GM19395 (cell line): ENCODE results near the gene GPR84.
A peak's percentile ranks its signal among the peaks of the same experiment; 100 is the strongest.

Experiments
- ATAC-seq: cut with Tn5 transposase; IDR thresholded peaks from one replicate; pipeline ENCODE4 v1.9.1; 2021; ENCODE audit warnings: mild to moderate bottlenecking, moderate library complexity; ENCODE audit not compliant: unreplicated experiment

Gene GPR84

DNA sequence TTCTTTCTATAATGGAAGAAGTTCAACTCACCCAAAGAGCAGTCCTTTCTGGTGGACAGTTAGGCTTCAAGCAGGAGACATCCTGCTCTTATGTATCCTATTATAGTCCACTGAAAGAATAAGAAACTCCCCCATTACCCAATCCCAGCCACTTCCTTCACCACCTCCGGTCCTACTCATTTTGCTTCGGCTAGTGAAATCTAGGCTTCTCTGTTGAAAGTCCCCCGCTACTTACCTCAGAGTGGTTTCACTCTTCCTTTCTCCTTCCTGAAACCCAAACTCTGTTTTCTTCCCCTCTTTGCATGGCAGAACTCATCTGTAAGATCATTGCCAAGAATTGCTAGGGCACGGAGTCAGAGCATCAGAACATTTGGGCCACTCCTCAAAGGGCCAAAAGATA, at the start of gene GPR84:
TSS of gene GPR84 (minus strand) at position 74 of the 400 bp plus-strand sequence. CDS start 635 bp downstream, outside the sequence.
- ATAC-seq: peak; percentile 57

DNA sequence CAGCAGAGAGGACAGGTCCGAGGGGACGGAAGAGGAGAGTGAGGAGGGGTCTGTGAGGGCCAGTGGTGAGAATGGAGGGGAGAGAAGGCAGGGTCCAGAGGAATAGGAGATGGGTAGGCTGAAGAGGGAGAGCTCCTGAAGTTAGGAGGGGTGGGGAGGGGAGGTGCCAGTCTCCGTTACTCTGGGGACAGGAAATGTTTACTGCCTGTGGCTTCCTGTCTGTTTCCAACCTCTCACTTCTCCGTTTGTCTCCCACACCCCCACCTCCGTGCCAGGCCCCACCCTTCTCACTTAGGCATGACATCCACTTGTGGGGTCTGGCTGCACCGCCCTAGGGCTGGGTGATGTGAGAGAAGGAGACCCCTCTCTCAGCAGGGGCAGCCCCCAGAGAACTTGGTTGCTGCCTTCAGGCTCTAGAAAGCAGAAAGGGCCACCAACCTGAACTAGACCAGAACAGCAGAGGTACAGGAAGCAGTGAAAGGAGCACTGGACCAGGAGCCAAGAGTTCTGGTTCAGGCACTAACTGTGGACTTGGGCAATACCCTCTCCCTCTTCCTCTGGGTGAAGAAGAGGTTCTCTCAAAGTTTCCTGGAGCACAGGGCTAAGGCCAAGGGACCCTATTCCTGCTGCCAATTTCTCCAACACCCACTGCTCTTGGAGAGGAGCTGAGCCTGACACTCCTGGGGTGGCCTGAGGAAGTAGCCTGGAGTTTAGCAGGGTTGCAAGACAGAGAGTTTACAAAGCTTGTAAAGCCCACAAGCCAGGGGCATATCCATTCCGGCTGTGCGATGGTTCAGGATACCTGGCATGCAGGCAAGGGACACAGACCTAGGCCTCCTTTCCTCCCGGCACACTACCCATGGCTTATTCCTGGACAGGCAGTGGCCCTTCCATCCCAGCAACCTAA, 49.3 kb upstream of the GPR84 start:
- ATAC-seq: peak; percentile 58

DNA sequence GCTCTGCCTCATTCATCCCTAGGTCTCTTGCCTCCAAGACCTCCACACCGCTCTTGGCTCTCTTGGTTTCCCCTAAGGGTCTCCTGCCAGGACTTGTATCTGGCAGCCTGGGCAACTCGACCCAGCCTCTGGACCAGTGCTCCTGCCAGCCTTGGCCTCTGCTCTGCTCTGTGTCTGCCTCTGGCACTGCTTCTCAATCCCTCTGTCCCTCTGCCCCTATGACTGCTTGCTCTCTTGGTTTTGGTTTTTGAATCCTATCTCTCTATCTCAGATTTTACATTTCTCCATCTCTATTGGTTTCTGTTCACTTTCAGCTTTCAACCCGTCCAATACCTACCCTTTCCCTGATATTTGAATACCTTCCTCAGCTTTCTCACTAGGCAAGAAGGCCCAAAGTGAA, 48.5 kb upstream of the GPR84 start:
- peak; percentile 23 for ATAC-seq

GRCh38 chr12:54412348-54412747, 48.1 kb upstream of the GPR84 start:
- no peak for ATAC-seq

DNA sequence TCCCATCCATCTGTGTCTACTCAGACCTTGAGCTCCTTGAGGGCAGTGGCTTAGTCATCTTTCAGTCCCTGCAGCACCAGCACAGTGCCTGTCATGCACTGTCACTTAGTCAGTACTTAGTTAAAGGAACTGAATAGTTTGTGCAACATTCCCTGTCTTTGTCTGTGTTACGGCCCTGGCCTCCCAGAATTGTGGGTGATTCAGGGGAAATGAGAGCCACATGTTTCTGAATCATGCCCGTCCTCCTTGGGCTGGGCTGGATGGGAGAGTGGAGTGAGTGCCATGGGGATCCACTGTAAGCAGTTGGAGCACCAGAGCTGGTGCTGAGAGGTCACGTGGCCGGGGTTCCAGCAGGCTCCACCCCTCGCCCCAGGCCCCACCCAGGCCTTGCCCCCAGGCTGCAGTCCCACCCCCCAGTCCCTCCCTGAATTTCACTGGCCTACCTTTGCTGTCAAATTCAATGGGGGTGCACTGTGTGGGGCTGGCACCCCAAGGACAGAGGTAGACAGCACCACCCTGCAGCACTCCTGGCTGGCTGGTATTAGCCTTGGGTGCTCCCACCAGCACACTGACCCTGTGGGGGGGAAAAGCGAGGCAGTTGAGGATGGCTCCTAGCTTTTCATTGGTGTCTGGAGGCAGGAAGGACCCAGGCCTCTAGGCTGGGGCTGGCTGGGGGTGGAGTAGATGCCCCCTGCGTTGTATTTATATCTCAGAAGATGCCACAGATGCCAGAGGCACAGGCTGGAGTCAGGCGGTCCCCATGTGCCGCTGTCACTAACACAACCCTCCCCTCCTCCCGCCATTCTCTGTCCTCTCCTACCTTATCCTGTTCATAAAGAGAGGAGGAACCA, 47.3 kb upstream of the GPR84 start:
- ATAC-seq: no peak

DNA sequence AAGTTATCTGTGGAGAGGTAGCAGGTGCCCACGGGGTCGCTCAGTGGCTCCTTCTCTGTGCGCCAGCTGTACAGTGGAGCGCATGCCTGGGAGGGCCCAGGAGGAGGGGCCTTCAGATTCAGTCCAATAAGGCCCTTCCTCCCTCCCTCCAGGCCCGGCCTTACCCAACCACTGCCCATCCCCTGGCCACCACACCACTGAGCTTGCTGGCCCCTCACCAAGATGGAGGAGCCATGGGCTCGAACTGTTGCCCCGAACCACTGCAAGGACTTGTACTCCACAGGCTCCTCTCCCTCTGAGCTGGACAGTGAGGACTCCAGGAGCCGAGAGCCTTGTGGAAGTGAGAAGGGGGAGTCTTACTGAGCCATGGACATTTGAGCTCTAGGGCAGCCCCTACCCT, 45.0 kb upstream of the GPR84 start:
- ATAC-seq: no peak

- ATAC-seq: no peak
These were observed 43.1 kb upstream of the GPR84 start for GRCh38 chr12:54407183-54407905.

- ATAC-seq: no peak
These were observed 41.3 kb upstream of the GPR84 start for GRCh38 chr12:54405573-54405972.

DNA sequence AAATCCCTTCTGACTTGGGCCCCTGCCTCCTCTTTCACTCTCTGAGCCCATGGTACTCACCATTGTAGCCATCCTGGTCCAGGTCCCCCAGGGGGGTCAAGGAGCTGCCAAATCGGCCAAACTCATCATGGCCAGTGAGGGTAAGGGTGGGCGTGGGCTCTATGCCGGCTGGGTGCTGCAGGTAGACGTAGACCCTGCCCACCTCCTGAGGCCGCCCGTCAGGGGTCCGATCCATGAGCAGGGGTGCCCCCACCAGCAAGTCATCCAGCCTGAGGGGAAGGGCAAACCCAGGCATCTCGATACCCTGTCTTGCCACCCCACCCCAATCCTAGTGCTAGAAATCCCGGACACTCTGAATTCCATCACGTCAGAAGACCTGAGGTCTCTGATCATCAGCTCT, 40.8 kb upstream of the GPR84 start:
- ATAC-seq: no peak

DNA sequence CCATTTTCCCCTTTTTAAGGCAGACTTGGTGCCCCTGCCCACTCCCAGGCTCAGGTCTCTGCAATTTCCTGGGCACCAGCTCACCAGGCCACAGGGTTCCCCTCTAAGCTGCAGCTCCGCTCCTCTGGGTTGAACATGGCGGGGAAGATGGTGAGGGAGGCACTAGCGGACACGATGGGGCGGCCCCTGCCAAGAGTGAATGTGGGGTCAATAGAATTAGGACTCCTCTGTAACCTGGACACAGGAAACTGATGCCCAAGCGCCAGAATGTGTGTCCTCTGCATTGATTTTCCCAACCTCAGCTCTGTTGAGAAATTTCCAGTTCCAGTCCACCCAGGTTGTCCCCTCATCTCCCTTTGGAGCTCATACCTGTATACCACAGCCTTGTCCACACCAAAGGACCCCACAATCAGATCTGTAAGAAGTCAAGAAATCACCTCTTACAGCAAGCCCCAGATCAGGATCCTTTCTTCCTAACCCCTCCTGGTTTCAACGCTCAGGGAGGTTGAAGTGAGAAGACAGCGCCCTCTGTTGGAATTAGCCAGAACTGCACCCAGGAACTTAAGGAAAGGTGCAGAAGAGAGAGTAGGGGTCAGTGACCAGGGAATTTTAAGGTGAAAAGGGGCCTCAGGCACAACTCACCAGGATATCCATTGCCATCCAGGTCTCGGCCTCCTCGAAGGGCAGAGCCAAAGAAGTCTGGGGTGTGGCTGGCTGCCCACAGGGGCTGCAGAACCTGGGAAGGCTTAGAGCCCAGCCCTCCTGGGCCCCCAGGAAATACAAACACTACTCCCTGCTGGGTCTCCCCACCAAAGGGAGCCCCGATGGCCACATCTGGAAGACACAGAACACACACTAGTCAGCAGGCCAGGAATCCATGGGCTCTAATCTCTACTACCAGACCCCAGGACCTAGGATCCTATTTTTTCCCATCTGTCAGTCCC, 40.0 kb upstream of the GPR84 start:
- no peak for ATAC-seq

DNA sequence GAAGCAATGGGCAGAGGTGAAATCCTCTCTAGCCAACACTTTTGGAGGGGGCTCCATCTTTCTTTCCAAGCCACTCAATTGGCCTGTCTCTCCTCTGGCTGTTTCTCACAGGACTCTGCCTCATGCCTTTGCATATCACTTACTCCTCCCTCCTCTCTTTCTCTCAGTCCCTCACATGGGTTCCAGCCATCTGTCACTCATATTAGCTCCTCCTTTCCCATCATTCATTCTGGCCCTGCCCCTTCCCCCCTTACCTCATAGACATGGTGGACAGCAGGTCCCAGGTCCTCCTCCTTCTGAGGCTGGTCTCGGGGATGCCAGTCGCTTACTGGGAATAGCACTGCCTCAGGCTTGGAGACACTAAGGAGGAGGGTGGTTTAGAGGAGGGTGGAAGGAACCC, 36.8 kb upstream of the GPR84 start:
- no peak for ATAC-seq

DNA sequence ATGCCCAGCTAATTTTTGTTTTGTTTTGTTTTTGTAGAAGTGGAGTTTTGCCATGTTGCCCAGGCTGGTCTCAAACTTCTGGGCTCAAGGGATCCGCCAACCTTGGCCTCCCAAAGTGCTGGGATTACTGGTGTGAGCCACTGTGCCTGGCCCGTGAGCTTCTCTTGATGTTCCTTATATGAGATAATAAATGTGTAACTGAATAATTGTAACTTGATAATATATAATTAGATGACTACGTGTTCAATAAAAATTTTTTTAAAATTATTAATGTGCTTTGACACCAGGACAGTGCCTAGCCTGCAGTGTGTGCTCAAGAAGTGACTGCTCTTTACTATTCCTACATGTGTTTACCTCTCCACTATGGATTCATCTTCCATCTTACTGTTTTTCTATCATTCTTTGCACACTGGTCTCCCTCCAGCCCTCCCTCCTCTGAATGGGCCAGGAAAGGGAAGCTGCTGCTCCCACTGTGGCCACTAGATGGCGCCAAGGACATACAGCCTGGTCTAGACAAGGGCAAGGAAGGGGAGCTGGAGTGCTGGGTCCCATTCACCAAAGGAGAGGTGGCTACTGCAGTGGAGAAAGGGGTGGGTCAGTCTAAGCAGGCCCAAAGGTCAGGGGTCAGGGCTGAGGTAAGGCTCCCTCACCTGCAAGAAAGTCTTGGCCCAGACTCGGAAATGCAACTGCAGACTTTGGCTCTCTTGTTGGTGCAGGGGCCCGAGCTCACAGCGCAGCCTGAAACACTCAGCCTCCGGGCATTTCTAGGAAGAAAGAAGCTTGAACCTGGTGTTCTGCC, 34.9 kb upstream of the GPR84 start:
- peak; percentile 87 for ATAC-seq

- ATAC-seq: no peak
These were observed 33.9 kb upstream of the GPR84 start for GRCh38 chr12:54398218-54398617.

DNA sequence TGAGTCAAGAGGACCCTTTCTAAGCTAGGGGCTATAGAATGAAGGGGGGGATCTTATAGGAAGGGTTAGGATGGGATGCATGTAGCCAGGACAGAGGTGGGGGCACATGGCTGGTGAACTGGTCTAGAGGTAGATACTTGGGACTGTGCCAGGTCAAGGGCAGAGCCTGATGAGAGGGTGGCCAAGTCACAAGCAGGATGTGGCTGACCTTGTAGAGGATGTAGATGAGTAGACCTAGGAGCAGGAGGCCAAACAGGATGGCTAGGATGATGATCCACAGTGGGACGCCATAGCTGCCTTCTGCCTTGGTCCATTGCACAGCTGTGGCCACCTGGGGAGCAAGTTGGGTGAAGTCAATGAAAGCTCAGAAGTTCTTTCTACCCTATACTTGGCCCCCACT, 32.9 kb upstream of the GPR84 start:
- no peak for ATAC-seq

DNA sequence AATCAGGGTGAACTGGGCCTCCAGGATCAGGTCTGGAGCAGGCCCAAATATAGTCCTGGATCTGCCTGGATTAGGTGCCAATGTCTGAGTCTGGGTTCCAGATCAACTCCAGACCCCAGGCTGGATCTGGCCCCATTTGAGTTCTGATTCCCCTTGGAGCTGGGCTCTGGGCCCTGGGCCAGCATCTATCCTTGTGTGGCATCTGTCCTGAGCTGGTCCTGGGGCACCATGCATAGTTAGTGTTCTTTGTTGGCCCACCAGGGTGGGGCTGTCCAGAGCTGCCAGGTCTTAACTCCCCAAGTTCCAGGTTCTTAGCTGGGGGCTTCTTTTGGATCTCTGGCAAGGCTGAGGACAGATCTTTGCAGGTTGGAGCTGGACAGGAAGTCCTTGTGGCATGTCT, 31.3 kb upstream of the GPR84 start:
- ATAC-seq: no peak

GRCh38 chr12:54394986-54395385, 30.7 kb upstream of the GPR84 start:
- no peak for ATAC-seq

GRCh38 chr12:54394281-54394719, 30.0 kb upstream of the GPR84 start:
- ATAC-seq: no peak

DNA sequence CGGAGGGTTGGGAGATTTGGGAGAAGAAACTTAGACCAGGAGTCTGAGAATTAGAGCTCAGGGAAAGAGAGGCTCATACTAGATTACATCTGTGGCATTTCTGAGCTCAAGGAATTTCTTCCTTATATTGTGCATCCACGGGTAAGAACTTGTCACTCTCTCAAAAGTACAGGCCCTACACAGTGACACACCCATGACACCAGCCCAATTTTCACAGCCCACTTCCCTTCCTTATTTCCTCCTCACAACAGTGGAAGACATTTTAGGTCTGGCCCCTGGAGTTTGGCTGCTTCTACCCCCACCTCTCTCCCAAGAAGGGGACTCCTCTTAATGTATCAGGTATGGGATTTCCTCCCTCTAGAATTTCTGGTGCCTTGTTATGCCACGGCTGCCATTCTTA, 29.5 kb upstream of the GPR84 start:
- ATAC-seq: no peak

DNA sequence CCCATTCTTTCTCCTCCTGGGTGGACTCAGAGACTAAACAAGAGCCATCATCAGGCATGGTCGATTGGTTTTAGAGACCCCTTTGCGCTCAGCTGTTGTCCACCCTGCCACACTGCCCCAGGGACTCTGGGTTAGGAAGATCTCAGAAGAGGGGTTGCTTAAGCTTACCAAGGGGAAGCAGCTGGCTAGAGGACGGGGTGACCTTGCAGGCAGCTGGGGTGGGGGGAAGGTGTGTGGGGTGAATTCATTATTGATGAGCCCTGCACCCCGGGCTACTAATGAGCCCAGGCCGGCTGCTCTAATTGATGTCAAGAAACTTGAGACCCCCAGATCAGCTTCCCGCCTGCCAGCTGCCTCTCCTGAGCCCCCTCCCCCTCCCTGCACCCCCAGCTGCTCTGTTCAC, 28.9 kb upstream of the GPR84 start:
- ATAC-seq: no peak
